HepG2 (cell line): ENCODE data around the gene RAB8A. TPM values are rescaled to one million over a fixed set of nuclear protein-coding genes. Genes with fewer than 3 reads are reported as not detected.

ENCODE experiments used
- GLI4 ChIP-seq: sonication (generic); formaldehyde crosslinking; IDR thresholded peaks from 2 replicates; pipeline ENCODE4 v1.5.1; 2020; ENCODE audit warnings: missing genetic modification reagents, mild to moderate bottlenecking, moderate library complexity, borderline replicate concordance
- GTF2F1 ChIP-seq: fragments of 150-350 bp; IDR thresholded peaks from 2 replicates; pipeline ENCODE4 v1.6.1; 2014; ENCODE audit warnings: low read length
- KMT2A ChIP-seq: sonication (generic); formaldehyde crosslinking; IDR thresholded peaks from 2 replicates; pipeline ENCODE4 v1.4.0; 2020; ENCODE audit warnings: missing genetic modification reagents
- MEF2D ChIP-seq: sonication (generic); formaldehyde crosslinking; IDR thresholded peaks from 2 replicates; pipeline ENCODE4 v1.5.1; 2020; ENCODE audit warnings: mild to moderate bottlenecking, missing genetic modification reagents
- NCOA1 ChIP-seq: sonication (generic); formaldehyde crosslinking; IDR thresholded peaks from 2 replicates; pipeline ENCODE4 v1.9.0; 2021; ENCODE audit warnings: missing genetic modification reagents
- SIN3A ChIP-seq: IDR thresholded peaks from 2 replicates; pipeline ENCODE4 v1.6.1; 2011; ENCODE audit warnings: low read depth, mild to moderate bottlenecking, control low read depth, low read length, borderline replicate concordance
- SMC3 ChIP-seq: IDR thresholded peaks from 2 replicates; pipeline ENCODE4 v1.6.1; 2011; ENCODE audit warnings: low read length, improper control_type of control experiment
- SRF ChIP-seq: IDR thresholded peaks from 2 replicates; pipeline ENCODE4 v1.6.1; 2011; ENCODE audit warnings: mild to moderate bottlenecking, low read depth, low read length, moderate library complexity
- ZC3H4 ChIP-seq: sonication (generic); formaldehyde crosslinking; IDR thresholded peaks from 2 replicates; pipeline ENCODE4 v1.4.0; 2020; ENCODE audit warnings: missing genetic modification reagents, borderline replicate concordance
- ZNF383 ChIP-seq: sonication (generic); formaldehyde crosslinking; IDR thresholded peaks from 2 replicates; pipeline ENCODE4 v1.4.0; 2020; ENCODE audit warnings: missing genetic modification reagents, mild to moderate bottlenecking, borderline replicate concordance
- ZNF550 ChIP-seq: sonication (generic); formaldehyde crosslinking; IDR thresholded peaks from 2 replicates; pipeline ENCODE4 v1.4.0; 2020; ENCODE audit warnings: mild to moderate bottlenecking, missing genetic modification reagents, borderline replicate concordance
- polyA plus RNA-seq, 8 experiments: library from polyadenylated mRNA; depleted of rRNA in 3 of 8; stranded (reverse) in 7 of 8; unstranded in 1 of 8; fragments of >200 nt; fragmentation: Illumina TruSeq in 4 of 8; extraction: Trizol in 4 of 8; gene quantifications; 2 replicates each; pipeline versions ENCODE4 v1.2.1 to v1.2.3, GENCODE V29; 2011 to 2016; ENCODE audit warnings: low read depth in 4 of 8, missing spikeins in 1 of 8, mixed read lengths in 1 of 8; ENCODE audit not compliant: insufficient read depth in 1 of 8
- total RNA-seq, 5 experiments: library from RNA; depleted of rRNA; stranded (reverse); fragments of >200 nt; fragmentation: Illumina TruSeq; extraction: Trizol; gene quantifications; 2 replicates each; pipeline ENCODE4 v1.2.3, GENCODE V29; 2016; ENCODE audit warnings: low read depth in 1 of 5
- TF ChIP-seq, protein P1 (sequence below): sonication (generic); formaldehyde crosslinking; IDR thresholded peaks from 2 replicates; pipeline ENCODE4 v1.5.1; 2020; ENCODE audit warnings: missing genetic modification reagents, mild to moderate bottlenecking, borderline replicate concordance
- TF ChIP-seq, protein P2 (sequence below): sonication (generic); formaldehyde crosslinking; IDR thresholded peaks from 2 replicates; pipeline ENCODE4 v1.4.0; 2020; ENCODE audit warnings: missing genetic modification reagents
- TF ChIP-seq, protein P3 (sequence below): sonication (generic); formaldehyde crosslinking; IDR thresholded peaks from 2 replicates; pipeline ENCODE4 v1.8.0; 2022; ENCODE audit warnings: low read depth, missing genetic modification reagents
- TF ChIP-seq, protein P4 (sequence below): sonication (generic); formaldehyde crosslinking; IDR thresholded peaks from 2 replicates; pipeline ENCODE4 v1.9.0; 2021; ENCODE audit warnings: missing genetic modification reagents, borderline replicate concordance
- TF ChIP-seq, protein P5 (sequence below): sonication (generic); formaldehyde crosslinking; IDR thresholded peaks from 2 replicates; pipeline ENCODE4 v1.8.1; 2023; ENCODE audit warnings: mild to moderate bottlenecking, inconsistent platforms, moderate library complexity, missing genetic modification reagents, borderline replicate concordance
- TF ChIP-seq, protein P6 (sequence below): sonication (generic); formaldehyde crosslinking; IDR thresholded peaks from 2 replicates; pipeline ENCODE4 v1.4.0; 2020; ENCODE audit warnings: mild to moderate bottlenecking, missing genetic modification reagents

RAB8A gene
- total and polyA plus RNA-seq, 2 of the 13 experiments (the other 11 are each of a cell fraction or from before 2014, with no cell fraction given): 36.7 to 45.0 TPM

DNA sequence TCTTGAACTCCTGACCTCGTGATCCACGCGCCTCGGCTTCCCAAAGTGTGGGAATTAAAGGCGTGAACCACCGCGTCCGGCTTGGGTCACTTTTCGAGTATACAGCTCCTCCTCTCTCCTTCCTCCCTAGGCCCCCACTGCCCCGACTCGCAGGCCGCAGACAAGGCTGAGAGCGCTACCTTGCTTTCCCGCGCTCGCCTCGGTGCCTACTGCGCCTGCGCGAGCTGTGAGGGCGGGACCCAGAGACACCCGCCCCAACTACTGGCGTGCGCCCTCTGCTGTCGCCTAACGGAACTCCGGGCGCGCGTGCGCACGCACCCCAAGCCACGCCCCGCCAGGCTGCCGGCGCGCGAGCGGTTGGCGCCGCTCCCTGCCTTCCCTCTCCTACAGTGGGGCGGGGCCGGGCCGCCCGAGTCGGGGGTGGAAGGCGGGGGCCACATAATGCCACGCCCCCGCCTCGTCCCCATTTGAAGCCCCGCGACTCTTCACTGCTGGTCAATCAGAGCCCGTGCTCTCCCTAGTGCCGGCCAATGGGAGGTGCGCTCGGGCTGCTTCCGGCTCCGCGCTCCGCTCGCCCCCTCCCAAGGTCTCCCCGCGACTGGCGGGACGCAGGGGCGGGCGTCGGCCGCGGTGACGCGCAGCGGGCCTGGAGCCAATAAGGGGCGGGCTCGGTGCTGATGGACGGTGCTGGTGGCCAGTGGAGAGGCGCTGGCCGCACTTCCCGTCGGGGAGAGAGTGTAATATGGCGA lies at the start of gene RAB8A (continued):
- TF ChIP-seq SIN3A (no peak), ZC3H4 (CRISPR knock-in tag) (no peak), KMT2A (0 out of 2 replicates have a peak, but pooled peaks have one; percentile 60), SMC3 (no peak; the same call in 1 of the 2 replicates), GLI4 (CRISPR knock-in tag) (no peak), MEF2D (no peak), SRF (peak; percentile 36; the same call in 1 of the 2 replicates), GTF2F1 (no peak), NCOA1 (CRISPR knock-in tag) (no peak), ZNF383 (CRISPR knock-in tag) (0 out of 2 replicates have a peak, but pooled peaks have one; percentile 73), ZNF550 (no peak)
- TF ChIP-seq, protein P1, sequence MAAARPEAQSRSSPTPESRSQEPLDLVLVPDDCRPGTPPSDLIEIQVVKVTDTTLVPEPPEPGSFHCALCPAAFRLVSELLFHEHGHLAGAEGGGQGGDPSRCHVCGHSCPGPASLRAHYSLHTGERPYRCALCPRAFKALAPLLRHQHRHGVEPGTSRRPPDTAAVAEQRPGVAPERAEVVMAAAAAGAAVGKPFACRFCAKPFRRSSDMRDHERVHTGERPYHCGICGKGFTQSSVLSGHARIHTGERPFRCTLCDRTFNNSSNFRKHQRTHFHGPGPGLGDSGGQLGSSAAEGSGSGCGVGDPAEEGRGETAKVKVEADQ (CRISPR knock-in tag): no peak
- TF ChIP-seq, protein P2, sequence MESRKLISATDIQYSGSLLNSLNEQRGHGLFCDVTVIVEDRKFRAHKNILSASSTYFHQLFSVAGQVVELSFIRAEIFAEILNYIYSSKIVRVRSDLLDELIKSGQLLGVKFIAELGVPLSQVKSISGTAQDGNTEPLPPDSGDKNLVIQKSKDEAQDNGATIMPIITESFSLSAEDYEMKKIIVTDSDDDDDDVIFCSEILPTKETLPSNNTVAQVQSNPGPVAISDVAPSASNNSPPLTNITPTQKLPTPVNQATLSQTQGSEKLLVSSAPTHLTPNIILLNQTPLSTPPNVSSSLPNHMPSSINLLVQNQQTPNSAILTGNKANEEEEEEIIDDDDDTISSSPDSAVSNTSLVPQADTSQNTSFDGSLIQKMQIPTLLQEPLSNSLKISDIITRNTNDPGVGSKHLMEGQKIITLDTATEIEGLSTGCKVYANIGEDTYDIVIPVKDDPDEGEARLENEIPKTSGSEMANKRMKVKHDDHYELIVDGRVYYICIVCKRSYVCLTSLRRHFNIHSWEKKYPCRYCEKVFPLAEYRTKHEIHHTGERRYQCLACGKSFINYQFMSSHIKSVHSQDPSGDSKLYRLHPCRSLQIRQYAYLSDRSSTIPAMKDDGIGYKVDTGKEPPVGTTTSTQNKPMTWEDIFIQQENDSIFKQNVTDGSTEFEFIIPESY: peak; percentile 66; the same call in 1 of the 2 replicates
- TF ChIP-seq, protein P3, sequence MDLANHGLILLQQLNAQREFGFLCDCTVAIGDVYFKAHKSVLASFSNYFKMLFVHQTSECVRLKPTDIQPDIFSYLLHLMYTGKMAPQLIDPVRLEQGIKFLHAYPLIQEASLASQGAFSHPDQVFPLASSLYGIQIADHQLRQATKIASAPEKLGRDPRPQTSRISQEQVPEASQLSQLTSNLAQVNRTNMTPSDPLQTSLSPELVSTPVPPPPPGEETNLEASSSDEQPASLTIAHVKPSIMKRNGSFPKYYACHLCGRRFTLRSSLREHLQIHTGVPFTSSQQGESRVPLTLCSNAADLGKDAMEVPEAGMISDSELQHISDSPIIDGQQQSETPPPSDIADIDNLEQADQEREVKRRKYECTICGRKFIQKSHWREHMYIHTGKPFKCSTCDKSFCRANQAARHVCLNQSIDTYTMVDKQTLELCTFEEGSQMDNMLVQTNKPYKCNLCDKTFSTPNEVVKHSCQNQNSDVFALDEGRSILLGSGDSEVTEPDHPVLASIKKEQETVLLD (CRISPR knock-in tag): peak; percentile 52; the same call in 1 of the 2 replicates
- TF ChIP-seq, protein P4, sequence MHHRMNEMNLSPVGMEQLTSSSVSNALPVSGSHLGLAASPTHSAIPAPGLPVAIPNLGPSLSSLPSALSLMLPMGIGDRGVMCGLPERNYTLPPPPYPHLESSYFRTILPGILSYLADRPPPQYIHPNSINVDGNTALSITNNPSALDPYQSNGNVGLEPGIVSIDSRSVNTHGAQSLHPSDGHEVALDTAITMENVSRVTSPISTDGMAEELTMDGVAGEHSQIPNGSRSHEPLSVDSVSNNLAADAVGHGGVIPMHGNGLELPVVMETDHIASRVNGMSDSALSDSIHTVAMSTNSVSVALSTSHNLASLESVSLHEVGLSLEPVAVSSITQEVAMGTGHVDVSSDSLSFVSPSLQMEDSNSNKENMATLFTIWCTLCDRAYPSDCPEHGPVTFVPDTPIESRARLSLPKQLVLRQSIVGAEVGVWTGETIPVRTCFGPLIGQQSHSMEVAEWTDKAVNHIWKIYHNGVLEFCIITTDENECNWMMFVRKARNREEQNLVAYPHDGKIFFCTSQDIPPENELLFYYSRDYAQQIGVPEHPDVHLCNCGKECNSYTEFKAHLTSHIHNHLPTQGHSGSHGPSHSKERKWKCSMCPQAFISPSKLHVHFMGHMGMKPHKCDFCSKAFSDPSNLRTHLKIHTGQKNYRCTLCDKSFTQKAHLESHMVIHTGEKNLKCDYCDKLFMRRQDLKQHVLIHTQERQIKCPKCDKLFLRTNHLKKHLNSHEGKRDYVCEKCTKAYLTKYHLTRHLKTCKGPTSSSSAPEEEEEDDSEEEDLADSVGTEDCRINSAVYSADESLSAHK (CRISPR knock-in tag): no peak
- TF ChIP-seq, protein P5, sequence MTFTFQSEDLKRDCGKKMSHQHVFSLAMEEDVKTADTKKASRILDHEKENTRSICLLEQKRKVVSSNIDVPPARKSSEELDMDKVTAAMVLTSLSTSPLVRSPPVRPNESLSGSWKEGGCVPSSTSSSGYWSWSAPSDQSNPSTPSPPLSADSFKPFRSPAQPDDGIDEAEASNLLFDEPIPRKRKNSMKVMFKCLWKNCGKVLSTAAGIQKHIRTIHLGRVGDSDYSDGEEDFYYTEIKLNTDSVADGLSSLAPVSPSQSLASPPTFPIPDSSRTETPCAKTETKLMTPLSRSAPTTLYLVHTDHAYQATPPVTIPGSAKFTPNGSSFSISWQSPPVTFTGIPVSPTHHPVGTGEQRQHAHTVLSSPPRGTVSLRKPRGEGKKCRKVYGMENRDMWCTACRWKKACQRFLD (CRISPR knock-in tag): 0 out of 2 replicates have a peak, but pooled peaks have one; percentile 70
- TF ChIP-seq, protein P6, sequence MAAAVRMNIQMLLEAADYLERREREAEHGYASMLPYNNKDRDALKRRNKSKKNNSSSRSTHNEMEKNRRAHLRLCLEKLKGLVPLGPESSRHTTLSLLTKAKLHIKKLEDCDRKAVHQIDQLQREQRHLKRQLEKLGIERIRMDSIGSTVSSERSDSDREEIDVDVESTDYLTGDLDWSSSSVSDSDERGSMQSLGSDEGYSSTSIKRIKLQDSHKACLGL: peak; percentile 61
